ENCODE measurements around the gene PRPF40B. TPM values are rescaled to one million over a fixed set of nuclear protein-coding genes. Genes with fewer than 3 reads are reported as not detected.

Gene PRPF40B
- total and polyA plus RNA-seq, 2 of the 13 experiments (the other 11 are each of a cell fraction or from before 2014, with no cell fraction given): 5.0 to 7.8 TPM

DNA sequence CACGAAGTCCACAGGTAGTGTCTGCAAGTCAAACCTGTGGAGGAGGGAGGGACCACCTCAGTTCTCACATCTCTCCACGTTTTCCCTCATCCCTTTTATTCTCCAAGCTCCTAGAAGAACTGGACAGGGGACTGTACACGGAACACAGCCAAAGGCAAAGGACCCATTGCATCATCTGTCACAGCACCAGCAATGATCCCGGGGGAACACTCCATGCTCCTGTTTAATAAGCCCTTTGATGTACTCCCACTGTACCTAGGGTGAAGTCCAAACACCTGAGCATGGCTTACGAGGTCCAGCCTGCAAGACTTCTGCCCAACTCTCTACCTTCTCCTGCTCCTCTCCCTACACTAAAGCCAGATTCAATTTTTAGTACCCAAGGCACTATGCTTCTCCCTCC lies 26.5 kb downstream of the PRPF40B start (continued):
- TF ChIP-seq, protein P1, sequence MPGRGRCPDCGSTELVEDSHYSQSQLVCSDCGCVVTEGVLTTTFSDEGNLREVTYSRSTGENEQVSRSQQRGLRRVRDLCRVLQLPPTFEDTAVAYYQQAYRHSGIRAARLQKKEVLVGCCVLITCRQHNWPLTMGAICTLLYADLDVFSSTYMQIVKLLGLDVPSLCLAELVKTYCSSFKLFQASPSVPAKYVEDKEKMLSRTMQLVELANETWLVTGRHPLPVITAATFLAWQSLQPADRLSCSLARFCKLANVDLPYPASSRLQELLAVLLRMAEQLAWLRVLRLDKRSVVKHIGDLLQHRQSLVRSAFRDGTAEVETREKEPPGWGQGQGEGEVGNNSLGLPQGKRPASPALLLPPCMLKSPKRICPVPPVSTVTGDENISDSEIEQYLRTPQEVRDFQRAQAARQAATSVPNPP (CRISPR knock-in tag; IDR thresholded peaks at IDR 0.05): no peak

DNA sequence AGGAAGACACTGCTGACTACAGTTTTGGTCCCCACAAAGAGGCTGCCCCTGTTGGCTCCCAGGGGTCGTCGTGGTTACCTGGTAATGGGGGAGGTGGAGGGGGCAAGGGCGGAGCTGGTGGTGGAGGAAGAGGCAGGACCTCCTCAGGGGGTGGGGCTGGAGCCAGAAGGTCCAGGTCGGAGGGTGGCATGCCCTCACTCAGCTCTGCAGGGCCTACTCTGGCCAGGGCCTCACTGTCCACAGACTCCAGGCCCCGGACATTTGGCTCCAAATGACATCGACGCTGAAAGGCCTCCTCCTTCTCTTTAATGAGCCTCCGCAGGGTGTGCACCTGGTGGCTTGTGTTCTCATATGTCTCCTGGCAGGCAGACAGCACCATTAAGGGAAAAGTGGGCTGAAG lies 28.5 kb downstream of the PRPF40B start:
- DNase-seq (ENCODE audit: low spot score): no peak
- CTCF ChIA-PET (ENCODE audit: low intra/inter-chr PET ratio, low total read pairs): no interaction called here
- Histone ChIP-seq H3K27me3 (ENCODE audit: control insufficient read depth in 1 of 2, insufficient read depth in 2 of 2, low read length in 2 of 2) (peaks cover 0 to 2% of the 10 kb centered on the region in 2 experiments; a peak in 1 of 5 replicates), H3K4me1 (ENCODE audit: insufficient read depth, low read length) (peaks cover 33% of the 10 kb centered on the region), H3K9ac (ENCODE audit: insufficient read depth, low read depth, low read length) (no peak overlapping the region), H3K79me2 (ENCODE audit: insufficient read depth, low read length) (no peaks in the 10 kb centered on the region), H3K4me2 (ENCODE audit: low read depth, low read length) (no peak overlapping the region), H3K9me3 (ENCODE audit: low read length) (no peaks in the 10 kb centered on the region), H2AFZ (ENCODE audit: low read length) (no peak overlapping the region), H3K36me3 (replicated peaks in 1 of 2; ENCODE audit: control insufficient read depth in 1 of 2, insufficient read depth in 2 of 2, low read length in 2 of 2) (no peaks in the 10 kb centered on the region), H3K4me3 (replicated peaks in 1 of 3; ENCODE audit: insufficient read depth in 1 of 3, low read depth in 2 of 3, low read length in 3 of 3) (no peak overlapping the region), H4K20me1 (ENCODE audit: insufficient read depth, low read length) (no peaks in the 10 kb centered on the region), H3K27ac (ENCODE audit: extremely low read length, insufficient read depth, low read length) (no peak overlapping the region)
- no peak for FAIRE-seq
- no peak for ATAC-seq
- POLR2A ChIA-PET: no interaction called here
- BruUV-seq (replicated peaks): no TSS peak
- in situ Hi-C loops (cut with HindIII; ENCODE audit: extremely low pct_ligation_motif_present, low pct_unique_long_range_greater_than_20kb): no loop called here
- 47% methylated on average over 6 of the region's 8 CpGs for whole genome bisulfite sequencing (ENCODE audit: low lambda C conversion rate)
- TF ChIP-seq ZNF547 (CRISPR knock-in tag; IDR thresholded peaks at IDR 0.05): no peak
- no peak for TF ChIP-seq ZNF570 (CRISPR knock-in tag; IDR thresholded peaks at IDR 0.05; ENCODE audit: borderline replicate concordance)
- TF ChIP-seq ATF1 (CRISPR knock-in tag; IDR thresholded peaks at IDR 0.05): no peak
- TF ChIP-seq XRCC5 (optimal IDR thresholded peaks at IDR 0.05; ENCODE audit: low read length): no peak
- no peak for TF ChIP-seq ZNF160 (CRISPR knock-in tag; IDR thresholded peaks at IDR 0.05)
- no peak for TF ChIP-seq KDM1A (CRISPR knock-in tag; IDR thresholded peaks at IDR 0.05)
- no peak for TF ChIP-seq DMTF1 (CRISPR knock-in tag; IDR thresholded peaks at IDR 0.05)
- TF ChIP-seq SOX5 (CRISPR knock-in tag; IDR thresholded peaks at IDR 0.05; ENCODE audit: borderline replicate concordance): no peak
- TF ChIP-seq ARID2 (CRISPR knock-in tag; IDR thresholded peaks at IDR 0.05; ENCODE audit: borderline replicate concordance): no peak
- no peak for TF ChIP-seq ISL2 (CRISPR knock-in tag; IDR thresholded peaks at IDR 0.05)
- TF ChIP-seq ZNF589 (CRISPR knock-in tag; conservative IDR thresholded peaks at IDR 0.05): no peak
- TF ChIP-seq AKAP8 (CRISPR knock-in tag; IDR thresholded peaks at IDR 0.05): no peak
- no peak for TF ChIP-seq ZFY (CRISPR knock-in tag; IDR thresholded peaks at IDR 0.05)
- no peak for TF ChIP-seq SKIL (CRISPR knock-in tag; IDR thresholded peaks at IDR 0.05; ENCODE audit: borderline replicate concordance)
- no peak for TF ChIP-seq GLI4 (CRISPR knock-in tag; IDR thresholded peaks at IDR 0.05; ENCODE audit: borderline replicate concordance)
- TF ChIP-seq HOXA3 (CRISPR knock-in tag; IDR thresholded peaks at IDR 0.05): no peak
- intact Hi-C loops (cut with micrococcal nuclease; ENCODE audit: unreplicated experiment): no loop called here

Measured in HepG2 (cell line).